K562 (cell line): ENCODE results near the gene SEC23IP. TPM values are rescaled to one million over a fixed set of nuclear protein-coding genes. Genes with fewer than 3 reads are reported as not detected.

ENCODE experiments used
- CEBPG ChIP-seq, 3 experiments: fragments of 200-800 bp in 1 of 3; sonication (Bioruptor generic) in 1 of 3; sonication (generic) in 1 of 3; formaldehyde crosslinking in 1 of 3; IDR thresholded peaks in 2 of 3; conservative IDR thresholded peaks in 1 of 3; 2 replicates each; pipeline versions ENCODE4 v1.6.1 to v1.8.0; 2016 to 2022; ENCODE audit warnings: missing compliant biosample characterization in 2 of 3, missing genetic modification characterization in 2 of 3, mild to moderate bottlenecking in 1 of 3, missing genetic modification reagents in 1 of 3
- IRF9 ChIP-seq: fragments of 450-650 bp; IDR thresholded peaks from 2 replicates; pipeline ENCODE4 v1.6.1; 2016; ENCODE audit warnings: missing biosample characterization, missing genetic modification characterization
- JUN ChIP-seq, 2 experiments: sonication (generic) in 1 of 2; formaldehyde crosslinking in 1 of 2; IDR thresholded peaks; 2 replicates each; pipeline versions ENCODE4 v1.6.1 to v1.8.0; 2012 to 2022; ENCODE audit warnings: borderline replicate concordance in 2 of 2, mild to moderate bottlenecking in 2 of 2, improper control_type of control experiment in 1 of 2, low read depth in 1 of 2, low read length in 1 of 2, missing genetic modification reagents in 1 of 2
- LARP7 ChIP-seq: fragments of 450-650 bp; IDR thresholded peaks from 2 replicates; pipeline ENCODE4 v1.6.1; 2016
- MAX ChIP-seq: sonication (generic); formaldehyde crosslinking; IDR thresholded peaks from 2 replicates; pipeline ENCODE4 v1.9.0; 2022; ENCODE audit warnings: mild to moderate bottlenecking, missing genetic modification reagents
- NCOR1 ChIP-seq: fragments of 450-650 bp; IDR thresholded peaks from 2 replicates; pipeline ENCODE4 v1.6.1; 2016; ENCODE audit warnings: mild to moderate bottlenecking, moderate library complexity
- NFYB ChIP-seq: IDR thresholded peaks from 2 replicates; pipeline ENCODE4 v1.6.1; 2011; ENCODE audit warnings: mild to moderate bottlenecking, moderate library complexity; ENCODE audit not compliant: insufficient read length; ENCODE audit errors: extremely low read depth
- RHOXF2B ChIP-seq: fragments of 250-450 bp; sonication (Bioruptor Pico); conservative IDR thresholded peaks from 2 replicates; pipeline ENCODE4 v1.5.1; 2021
- SRSF3 ChIP-seq: fragments of 200-400 bp; formaldehyde crosslinking; IDR thresholded peaks from 2 replicates; pipeline ENCODE4 v1.6.1; 2016; ENCODE audit warnings: mild to moderate bottlenecking, low read length, moderate library complexity; ENCODE audit not compliant: insufficient read depth
- SRSF7 ChIP-seq: fragments of 200-400 bp; formaldehyde crosslinking; optimal IDR thresholded peaks from 2 replicates; pipeline ENCODE3; 2017; ENCODE audit warnings: mild to moderate bottlenecking, low read depth, low read length
- U2AF1 ChIP-seq: fragments of 200-400 bp; formaldehyde crosslinking; optimal IDR thresholded peaks from 2 replicates; pipeline ENCODE3; 2017; ENCODE audit warnings: mild to moderate bottlenecking, low read depth, low read length, moderate library complexity
- ZKSCAN8 ChIP-seq: fragments of 200-800 bp; sonication (Bioruptor generic); IDR thresholded peaks from 2 replicates; pipeline ENCODE4 v1.6.1; 2016; ENCODE audit warnings: missing genetic modification characterization, missing compliant biosample characterization
- ZNF318 ChIP-seq, 2 experiments: fragments of 450-650 bp; IDR thresholded peaks; 2 replicates each; pipeline ENCODE4 v1.6.1; 2016; ENCODE audit warnings: mild to moderate bottlenecking in 2 of 2, borderline replicate concordance in 1 of 2, low read depth in 1 of 2, moderate library complexity in 1 of 2
- polyA plus RNA-seq, 8 experiments: library from polyadenylated mRNA; depleted of rRNA in 4 of 8; stranded (reverse) in 5 of 8; unstranded in 3 of 8; fragments of >200 nt; fragmentation: Nextera tagmentation in 2 of 8; fragmentation: Illumina TruSeq in 1 of 8; extraction: Ambion mirVana in 2 of 8; extraction: Trizol in 1 of 8; gene quantifications; 2 replicates each; pipeline versions ENCODE4 v1.2.1 to v1.2.3, GENCODE V29; 2011 to 2014; ENCODE audit warnings: inconsistent platforms in 1 of 8, missing spikeins in 1 of 8
- total RNA-seq, 7 experiments: library from RNA; depleted of rRNA in 6 of 7; stranded (reverse); fragments of >200 nt in 6 of 7; fragmentation: Illumina TruSeq in 2 of 7; extraction: Trizol in 2 of 7; gene quantifications; 2 replicates each; pipeline versions ENCODE4 v1.2.1 to v1.2.3, GENCODE V29; 2011 to 2021; ENCODE audit warnings: low replicate concordance in 1 of 7
- TF ChIP-seq, protein P1 (sequence below): sonication (generic); formaldehyde crosslinking; IDR thresholded peaks from 2 replicates; pipeline ENCODE4 v1.8.0; 2022; ENCODE audit warnings: missing genetic modification reagents, mild to moderate bottlenecking, borderline replicate concordance

SEC23IP gene
- total and polyA plus RNA-seq, 9 of the 15 experiments (the other 6 are each of a cell fraction or from before 2014, with no cell fraction given), result 15.8 to 38.4 (median 22.5) TPM

DNA sequence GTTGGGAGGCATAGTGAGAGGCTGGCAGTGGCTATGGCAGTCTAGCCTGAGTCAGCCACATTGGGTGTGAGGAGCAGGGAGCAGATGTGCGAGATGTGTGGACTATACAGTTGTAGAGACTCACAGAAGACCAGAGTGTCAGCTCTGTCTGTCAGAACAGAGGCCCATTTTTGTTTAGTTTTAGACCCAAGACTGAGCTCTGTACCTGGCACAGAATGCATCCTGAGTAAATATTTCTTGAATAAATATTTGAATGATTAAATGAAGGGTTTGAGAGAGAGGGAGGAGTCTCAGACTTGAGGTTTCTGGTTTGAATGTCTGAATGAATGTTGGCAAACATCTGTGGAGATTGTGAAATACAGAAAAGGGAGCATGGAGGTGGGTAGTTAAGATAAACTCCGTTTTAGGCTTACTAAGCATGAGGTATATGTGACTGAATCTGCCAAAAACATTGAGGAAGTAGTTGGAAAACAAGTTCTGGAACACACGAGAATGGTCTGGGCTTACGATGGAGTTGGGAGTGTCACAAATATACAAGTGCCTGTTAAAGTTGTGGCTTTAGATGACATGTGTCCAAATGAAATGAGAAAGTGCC lies 3.6 kb downstream of the SEC23IP start (continued):
- no peak for TF ChIP-seq ZNF318 (IDR thresholded peaks at IDR 0.05; ENCODE audit: borderline replicate concordance in 1 of 2, low read depth in 1 of 2)
- no peak for TF ChIP-seq SRSF7
- TF ChIP-seq JUN (IDR thresholded peaks at IDR 0.05; ENCODE audit: borderline replicate concordance, low read depth, low read length), result no peak
- TF ChIP-seq JUN (CRISPR knock-in tag; IDR thresholded peaks at IDR 0.05; ENCODE audit: borderline replicate concordance), result no peak
- TF ChIP-seq, protein P1, sequence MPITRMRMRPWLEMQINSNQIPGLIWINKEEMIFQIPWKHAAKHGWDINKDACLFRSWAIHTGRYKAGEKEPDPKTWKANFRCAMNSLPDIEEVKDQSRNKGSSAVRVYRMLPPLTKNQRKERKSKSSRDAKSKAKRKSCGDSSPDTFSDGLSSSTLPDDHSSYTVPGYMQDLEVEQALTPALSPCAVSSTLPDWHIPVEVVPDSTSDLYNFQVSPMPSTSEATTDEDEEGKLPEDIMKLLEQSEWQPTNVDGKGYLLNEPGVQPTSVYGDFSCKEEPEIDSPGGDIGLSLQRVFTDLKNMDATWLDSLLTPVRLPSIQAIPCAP (CRISPR knock-in tag), result no peak
- TF ChIP-seq ZKSCAN8 (CRISPR knock-in tag), result no peak
- TF ChIP-seq MAX (CRISPR knock-in tag), result no peak
- TF ChIP-seq NFYB, result no peak
- TF ChIP-seq SRSF3, result no peak
- no peak for TF ChIP-seq RHOXF2B
- no peak for TF ChIP-seq LARP7
- TF ChIP-seq CEBPG (CRISPR knock-in tag; IDR thresholded peaks at IDR 0.05), result peak; percentile 64
- peak; percentile 75 to 89 for TF ChIP-seq CEBPG (tag; conservative IDR thresholded peaks at IDR 0.05 in 1 of 2, IDR thresholded peaks at IDR 0.05 in 1 of 2)
- no peak for TF ChIP-seq NCOR1
- TF ChIP-seq IRF9, result no peak
- TF ChIP-seq U2AF1, result no peak
